GM12892 (cell line): ENCODE results near the gene NRF1.

Experiments
- POLR2A ChIP-seq: IDR thresholded peaks from 2 replicates; pipeline ENCODE4 v1.6.1; 2011; ENCODE audit warnings: low read depth, low read length, control low read depth
- POLR2AphosphoS5 ChIP-seq: IDR thresholded peaks from 2 replicates; pipeline ENCODE4 v1.6.1; 2011; ENCODE audit warnings: low read depth, low read length, control low read depth

- TF ChIP-seq POLR2AphosphoS5: no peak
- TF ChIP-seq POLR2A: no peak
These were observed 44.3 kb downstream of the NRF1 start for GRCh38 chr7:129655811-129656210.
